PFSK-1 (cell line): ENCODE data around the gene SH2D7.

Experiments
- FOXP2 ChIP-seq: optimal IDR thresholded peaks from 2 replicates; pipeline ENCODE3; 2011; ENCODE audit warnings: borderline replicate concordance, control low read depth, inconsistent platforms; ENCODE audit not compliant: insufficient read depth; ENCODE audit errors: extremely low read length, extremely low read depth
- POLR2AphosphoS5 ChIP-seq: IDR thresholded peaks from 2 replicates; pipeline ENCODE4 v1.6.1; 2012; ENCODE audit warnings: low read depth, mild to moderate bottlenecking, control low read depth, low read length, moderate library complexity
- SIN3A ChIP-seq: IDR thresholded peaks from 2 replicates; pipeline ENCODE4 v1.6.1; 2012; ENCODE audit warnings: mild to moderate bottlenecking, low read length, moderate library complexity, borderline replicate concordance; ENCODE audit not compliant: insufficient read depth
- TAF1 ChIP-seq: IDR thresholded peaks from 2 replicates; pipeline ENCODE4 v1.6.1; 2012; ENCODE audit warnings: low read length, control low read depth, borderline replicate concordance; ENCODE audit not compliant: insufficient read depth
- TF ChIP-seq, protein P1 (sequence below), 2 experiments: IDR thresholded peaks; 2 replicates each; pipeline versions ENCODE4 v1.6.1 to v1.8.0; 2011 to 2012; ENCODE audit warnings: low read depth in 2 of 2, low read length in 2 of 2, control low read depth in 1 of 2, inconsistent platforms in 1 of 2, mild to moderate bottlenecking in 1 of 2, moderate library complexity in 1 of 2; ENCODE audit not compliant: insufficient read depth in 1 of 2

The SH2D7 gene

GRCh38 chr15:78073046-78073787 lies 19.1 kb upstream of the SH2D7 start:
- TF ChIP-seq FOXP2 (no peak), TAF1 (no peak), SIN3A (no peak)

DNA sequence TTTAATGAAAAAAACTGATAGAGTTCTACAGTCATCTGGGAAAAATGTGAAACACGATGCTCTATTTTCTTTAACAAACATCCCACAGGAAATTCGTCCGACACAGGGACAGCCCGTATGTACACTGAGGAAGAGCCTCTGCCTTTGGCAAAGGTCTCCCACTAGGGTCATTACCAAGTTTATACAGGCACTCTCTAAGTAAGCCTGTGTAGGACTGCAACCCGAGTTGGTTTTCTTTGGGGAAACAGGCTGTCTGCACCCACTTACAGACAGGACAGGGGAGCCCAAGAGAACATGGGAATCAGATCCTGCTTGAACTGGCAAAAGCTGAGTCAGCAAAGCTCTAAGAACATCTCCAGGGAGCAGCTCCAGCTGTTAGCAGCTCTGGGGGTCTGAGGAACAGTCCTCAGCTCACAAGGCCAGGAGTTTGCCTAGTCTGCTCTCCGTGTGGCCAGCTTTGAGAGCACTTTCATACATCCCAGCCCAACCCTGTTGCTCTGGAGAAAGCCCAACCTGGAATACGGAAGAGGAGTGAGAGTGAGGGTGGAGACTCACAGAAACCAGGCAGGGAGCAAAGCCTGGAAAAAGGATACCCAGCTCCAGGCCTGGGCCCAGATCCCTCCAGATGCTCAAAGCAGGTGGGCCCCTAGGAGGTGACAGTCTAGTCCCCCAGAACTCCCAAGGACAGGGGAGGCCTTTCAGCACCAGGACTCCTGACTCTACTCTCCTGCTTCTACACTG lies 16.7 kb upstream of the SH2D7 start:
- TF ChIP-seq FOXP2, result peak; percentile 7
- TF ChIP-seq, protein P1, sequence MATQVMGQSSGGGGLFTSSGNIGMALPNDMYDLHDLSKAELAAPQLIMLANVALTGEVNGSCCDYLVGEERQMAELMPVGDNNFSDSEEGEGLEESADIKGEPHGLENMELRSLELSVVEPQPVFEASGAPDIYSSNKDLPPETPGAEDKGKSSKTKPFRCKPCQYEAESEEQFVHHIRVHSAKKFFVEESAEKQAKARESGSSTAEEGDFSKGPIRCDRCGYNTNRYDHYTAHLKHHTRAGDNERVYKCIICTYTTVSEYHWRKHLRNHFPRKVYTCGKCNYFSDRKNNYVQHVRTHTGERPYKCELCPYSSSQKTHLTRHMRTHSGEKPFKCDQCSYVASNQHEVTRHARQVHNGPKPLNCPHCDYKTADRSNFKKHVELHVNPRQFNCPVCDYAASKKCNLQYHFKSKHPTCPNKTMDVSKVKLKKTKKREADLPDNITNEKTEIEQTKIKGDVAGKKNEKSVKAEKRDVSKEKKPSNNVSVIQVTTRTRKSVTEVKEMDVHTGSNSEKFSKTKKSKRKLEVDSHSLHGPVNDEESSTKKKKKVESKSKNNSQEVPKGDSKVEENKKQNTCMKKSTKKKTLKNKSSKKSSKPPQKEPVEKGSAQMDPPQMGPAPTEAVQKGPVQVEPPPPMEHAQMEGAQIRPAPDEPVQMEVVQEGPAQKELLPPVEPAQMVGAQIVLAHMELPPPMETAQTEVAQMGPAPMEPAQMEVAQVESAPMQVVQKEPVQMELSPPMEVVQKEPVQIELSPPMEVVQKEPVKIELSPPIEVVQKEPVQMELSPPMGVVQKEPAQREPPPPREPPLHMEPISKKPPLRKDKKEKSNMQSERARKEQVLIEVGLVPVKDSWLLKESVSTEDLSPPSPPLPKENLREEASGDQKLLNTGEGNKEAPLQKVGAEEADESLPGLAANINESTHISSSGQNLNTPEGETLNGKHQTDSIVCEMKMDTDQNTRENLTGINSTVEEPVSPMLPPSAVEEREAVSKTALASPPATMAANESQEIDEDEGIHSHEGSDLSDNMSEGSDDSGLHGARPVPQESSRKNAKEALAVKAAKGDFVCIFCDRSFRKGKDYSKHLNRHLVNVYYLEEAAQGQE (IDR thresholded peaks at IDR 0.05; ENCODE audit: insufficient read depth in 1 of 2, low read depth in 2 of 2, low read length in 2 of 2), result no peak

GRCh38 chr15:78076231-78077052 lies 15.9 kb upstream of the SH2D7 start:
- TF ChIP-seq TAF1, result no peak
- no peak for TF ChIP-seq POLR2AphosphoS5
- TF ChIP-seq, protein P1 (IDR thresholded peaks at IDR 0.05; ENCODE audit: insufficient read depth in 1 of 2, low read depth in 2 of 2, low read length in 2 of 2), result no peak
- no peak for TF ChIP-seq SIN3A
- TF ChIP-seq FOXP2, result no peak

DNA sequence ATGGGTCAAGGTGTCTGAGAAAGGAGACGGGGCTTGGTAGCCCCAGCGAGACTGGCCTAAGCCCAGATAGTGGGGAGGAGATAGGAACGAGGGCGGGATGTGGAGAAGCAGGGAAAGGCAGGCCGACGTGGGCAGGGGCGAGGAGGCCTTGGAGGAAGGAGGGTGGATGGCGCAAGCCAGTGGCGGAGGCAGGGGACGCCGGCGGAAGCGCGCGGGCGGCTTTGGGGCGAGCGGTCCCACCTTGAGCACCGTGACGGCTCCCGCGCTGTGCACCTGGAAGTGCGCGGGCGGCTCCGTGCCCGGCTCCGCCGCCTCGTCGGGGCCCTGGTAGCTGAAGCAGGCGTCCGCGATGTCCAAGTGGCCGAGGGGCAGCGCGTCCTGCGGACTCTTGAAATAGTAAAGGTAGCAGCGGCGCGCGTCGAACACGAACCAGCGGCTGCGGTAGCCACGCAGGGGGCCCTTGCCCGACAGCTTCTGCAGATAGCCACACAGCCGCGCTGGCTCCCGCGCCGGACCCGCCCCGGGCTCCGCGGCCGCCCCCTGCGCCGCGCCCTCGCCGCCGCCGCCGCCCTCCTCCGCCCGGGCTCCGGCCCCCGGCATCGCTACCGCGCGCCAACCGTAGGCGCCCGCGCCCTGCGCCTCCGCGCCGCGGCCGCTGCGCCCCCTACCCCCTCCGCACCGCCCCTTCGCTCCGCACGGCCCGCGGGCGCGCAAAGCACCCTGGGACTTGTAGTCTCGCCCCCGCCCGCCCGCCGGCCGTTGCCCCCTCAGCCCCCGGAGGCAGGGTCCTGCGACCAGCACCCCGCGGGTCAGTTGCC lies 15.1 kb upstream of the SH2D7 start, which contains the start of gene TBC1D2B:
Gene TBC1D2B (minus strand): TSS at position 659 of the 818 bp plus-strand sequence. CDS start 59 bp downstream, at position 600.
- TF ChIP-seq FOXP2 (peak; percentile 46), SIN3A (no peak), TAF1 (0 out of 2 replicates have a peak, but pooled peaks have one; percentile 14)

DNA sequence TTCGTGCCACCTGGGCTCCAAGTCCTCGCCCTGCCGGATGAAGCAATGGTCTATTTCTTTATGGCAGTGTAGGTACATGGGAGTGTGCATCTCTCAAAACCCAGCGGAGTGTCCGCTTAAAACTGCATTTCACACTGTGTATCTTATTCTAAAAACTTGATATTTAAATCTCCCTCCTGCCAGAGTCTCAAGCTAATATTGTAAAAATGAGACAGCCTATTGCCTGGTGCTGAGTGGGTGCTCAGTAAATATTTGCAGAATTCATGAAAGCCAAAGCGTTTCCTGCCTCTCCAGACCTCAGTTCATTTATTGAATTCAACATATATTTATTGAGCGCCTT lies 14.5 kb upstream of the SH2D7 start:
- TF ChIP-seq, protein P1 (IDR thresholded peaks at IDR 0.05; ENCODE audit: insufficient read depth in 1 of 2, low read depth in 2 of 2, low read length in 2 of 2), result no peak
- TF ChIP-seq TAF1, result no peak
- no peak for TF ChIP-seq POLR2AphosphoS5
- TF ChIP-seq FOXP2, result no peak
- no peak for TF ChIP-seq SIN3A
